ENCODE measurements around the gene DDX43.

The DDX43 gene

DNA sequence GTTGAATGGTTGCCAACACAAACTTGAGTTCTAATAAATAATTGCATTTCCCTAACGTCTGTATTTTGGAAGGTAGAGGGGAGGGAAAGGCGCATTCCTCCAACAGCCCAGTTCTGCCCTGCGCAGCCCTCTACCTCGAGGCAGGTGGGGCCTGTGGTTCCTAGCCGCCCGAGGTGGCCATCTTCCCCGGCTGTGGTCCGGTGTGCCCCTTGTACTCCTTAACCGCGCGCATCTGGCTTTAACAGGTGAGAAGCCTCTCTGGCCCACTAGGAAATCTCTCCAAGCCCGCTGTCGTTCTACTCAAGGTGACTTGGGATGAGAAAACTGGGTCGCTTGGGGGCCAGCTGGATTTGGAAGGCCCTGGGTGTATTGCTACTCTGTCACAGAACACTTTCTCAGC, 30.5 kb upstream of the DDX43 start:
- H3K27ac ChIP-seq (replicated peaks; ENCODE audit: low read length) = no peak overlapping the region
- no peak overlapping the region for H2BK12ac ChIP-seq (ENCODE audit: low read length)
- no CpG with 5 or more reads among the region's 14 CpGs for WGBS, 2 donors (ENCODE audit: extremely low coverage in 2 of 2, insufficient read length in 2 of 2, insufficient replicate concordance in 1 of 2)
- no peaks in the 10 kb centered on the region for H3K36me3 ChIP-seq (replicated peaks in 1 of 2; ENCODE audit: control insufficient read depth in 2 of 2, insufficient read depth in 2 of 2, low read length in 2 of 2)
- no peak overlapping the region for H2BK120ac ChIP-seq (ENCODE audit: low read depth, low read length)
- H3K79me1 ChIP-seq (ENCODE audit: low read depth, low read length) = no peaks in the 10 kb centered on the region
- DNase-seq (ENCODE audit: low spot score) = no peak
- no peak overlapping the region for H3K23ac ChIP-seq (ENCODE audit: low read depth, low read length, poor library complexity)
- H3K27me3 ChIP-seq (ENCODE audit: control insufficient read depth in 3 of 3, insufficient read depth in 3 of 3, low read depth in 1 of 3, low read length in 3 of 3) = no peaks in the 10 kb centered on the region
- H3K4me2 ChIP-seq (ENCODE audit: insufficient read depth, low read length, poor library complexity, severe bottlenecking) = no peak overlapping the region
- no peak overlapping the region for H2AFZ ChIP-seq (ENCODE audit: low read length)
- no peaks in the 10 kb centered on the region for H3K4me1 ChIP-seq (ENCODE audit: control insufficient read depth in 2 of 2, insufficient read depth in 1 of 2, low read depth in 1 of 2, low read length in 2 of 2)
- no peak overlapping the region for H3K14ac ChIP-seq (ENCODE audit: low read length)
- H4K8ac ChIP-seq (ENCODE audit: low read depth, low read length) = no peak overlapping the region
- H2BK15ac ChIP-seq (ENCODE audit: low read length) = no peak overlapping the region
- H3K9me3 ChIP-seq (replicated peaks in 1 of 2; ENCODE audit: control insufficient read depth in 2 of 2, insufficient read depth in 1 of 2, low read depth in 1 of 2, low read length in 2 of 2) = no peaks in the 10 kb centered on the region
- H2AK5ac ChIP-seq (ENCODE audit: low read depth, low read length) = no peak overlapping the region
- H3K9ac ChIP-seq (ENCODE audit: low read depth, low read length, poor library complexity) = no peak overlapping the region
- no peak overlapping the region for H3K18ac ChIP-seq (ENCODE audit: low read length)
- H4K91ac ChIP-seq (ENCODE audit: low read depth, low read length, poor library complexity) = no peak overlapping the region
- H3K4ac ChIP-seq (ENCODE audit: low read length) = no peak overlapping the region
- no peak overlapping the region for H2BK5ac ChIP-seq (ENCODE audit: low read length)
- no peak overlapping the region for H3K4me3 ChIP-seq (ENCODE audit: low read length in 2 of 2)

DNA sequence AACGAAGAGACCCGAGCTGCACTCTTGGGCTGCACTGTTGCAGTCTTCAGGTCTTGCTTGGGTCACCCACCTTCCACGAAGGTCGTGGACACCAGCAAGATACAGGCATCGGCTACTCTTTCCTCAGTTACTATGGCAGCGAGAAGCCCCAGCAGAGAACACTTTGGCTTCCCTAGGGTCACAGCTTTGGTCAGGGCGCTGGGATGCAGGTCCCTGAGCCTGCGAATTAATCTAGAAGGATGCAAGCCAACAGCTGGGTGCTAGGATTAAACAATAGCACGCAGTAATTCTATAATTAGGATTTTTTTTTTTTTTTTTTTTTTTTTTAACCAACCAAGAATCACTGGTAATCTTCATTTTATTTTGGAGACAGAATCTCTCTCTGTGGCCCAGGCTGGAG, 30.1 kb upstream of the DDX43 start:
- no peaks in the 10 kb centered on the region for H3K79me1 ChIP-seq (ENCODE audit: low read depth, low read length)
- no peak overlapping the region for H4K91ac ChIP-seq (ENCODE audit: low read depth, low read length, poor library complexity)
- H2BK12ac ChIP-seq (ENCODE audit: low read length) = no peak overlapping the region
- no peak overlapping the region for H2AFZ ChIP-seq (ENCODE audit: low read length)
- no peak for DNase-seq (ENCODE audit: low spot score)
- no peak overlapping the region for H3K9ac ChIP-seq (ENCODE audit: low read depth, low read length, poor library complexity)
- no peaks in the 10 kb centered on the region for H3K27me3 ChIP-seq (ENCODE audit: control insufficient read depth in 3 of 3, insufficient read depth in 3 of 3, low read depth in 1 of 3, low read length in 3 of 3)
- H3K4ac ChIP-seq (ENCODE audit: low read length) = no peak overlapping the region
- no peak overlapping the region for H3K18ac ChIP-seq (ENCODE audit: low read length)
- no peak overlapping the region for H2BK5ac ChIP-seq (ENCODE audit: low read length)
- no CpG with 5 or more reads among the region's 9 CpGs for WGBS, 2 donors (ENCODE audit: extremely low coverage in 2 of 2, insufficient read length in 2 of 2, insufficient replicate concordance in 1 of 2)
- H2AK5ac ChIP-seq (ENCODE audit: low read depth, low read length) = no peak overlapping the region
- no peaks in the 10 kb centered on the region for H3K9me3 ChIP-seq (replicated peaks in 1 of 2; ENCODE audit: control insufficient read depth in 2 of 2, insufficient read depth in 1 of 2, low read depth in 1 of 2, low read length in 2 of 2)
- H3K23ac ChIP-seq (ENCODE audit: low read depth, low read length, poor library complexity) = no peak overlapping the region
- H3K4me1 ChIP-seq (ENCODE audit: control insufficient read depth in 2 of 2, insufficient read depth in 1 of 2, low read depth in 1 of 2, low read length in 2 of 2) = no peaks in the 10 kb centered on the region
- H3K4me2 ChIP-seq (ENCODE audit: insufficient read depth, low read length, poor library complexity, severe bottlenecking) = no peak overlapping the region
- H4K8ac ChIP-seq (ENCODE audit: low read depth, low read length) = no peak overlapping the region
- no peak overlapping the region for H3K14ac ChIP-seq (ENCODE audit: low read length)
- H3K27ac ChIP-seq (replicated peaks; ENCODE audit: low read length) = no peak overlapping the region
- H3K4me3 ChIP-seq (ENCODE audit: low read length in 2 of 2) = no peak overlapping the region
- H2BK15ac ChIP-seq (ENCODE audit: low read length) = no peak overlapping the region
- H2BK120ac ChIP-seq (ENCODE audit: low read depth, low read length) = no peak overlapping the region
- no peaks in the 10 kb centered on the region for H3K36me3 ChIP-seq (replicated peaks in 1 of 2; ENCODE audit: control insufficient read depth in 2 of 2, insufficient read depth in 2 of 2, low read length in 2 of 2)

- Histone ChIP-seq H3K4me3 (ENCODE audit: low read length in 2 of 2) (peak overlapping the region in 1 of 2 donors; percentile 55), H2AK5ac (ENCODE audit: low read depth, low read length) (no peak overlapping the region), H3K36me3 (replicated peaks in 1 of 2; ENCODE audit: control insufficient read depth in 2 of 2, insufficient read depth in 2 of 2, low read length in 2 of 2) (no peaks in the 10 kb centered on the region), H2BK120ac (ENCODE audit: low read depth, low read length) (no peak overlapping the region), H4K8ac (ENCODE audit: low read depth, low read length) (no peak overlapping the region), H3K18ac (ENCODE audit: low read length) (peak overlapping the region; percentile 7), H3K9me3 (replicated peaks in 1 of 2; ENCODE audit: control insufficient read depth in 2 of 2, insufficient read depth in 1 of 2, low read depth in 1 of 2, low read length in 2 of 2) (peaks cover 0 to 2% of the 10 kb centered on the region in 2 donors), H3K27ac (replicated peaks; ENCODE audit: low read length) (no peak overlapping the region), H3K79me1 (ENCODE audit: low read depth, low read length) (peaks cover 2% of the 10 kb centered on the region), H4K91ac (ENCODE audit: low read depth, low read length, poor library complexity) (no peak overlapping the region), H3K9ac (ENCODE audit: low read depth, low read length, poor library complexity) (no peak overlapping the region), H3K4me1 (ENCODE audit: control insufficient read depth in 2 of 2, insufficient read depth in 1 of 2, low read depth in 1 of 2, low read length in 2 of 2) (no peaks in the 10 kb centered on the region), H2BK5ac (ENCODE audit: low read length) (no peak overlapping the region), H2AFZ (ENCODE audit: low read length) (no peak overlapping the region), H3K23ac (ENCODE audit: low read depth, low read length, poor library complexity) (no peak overlapping the region), H2BK15ac (ENCODE audit: low read length) (no peak overlapping the region), H3K4me2 (ENCODE audit: insufficient read depth, low read length, poor library complexity, severe bottlenecking) (peak overlapping the region; percentile 11), H2BK12ac (ENCODE audit: low read length) (no peak overlapping the region), H3K14ac (ENCODE audit: low read length) (no peak overlapping the region), H3K4ac (ENCODE audit: low read length) (no peak overlapping the region), H3K27me3 (ENCODE audit: control insufficient read depth in 3 of 3, insufficient read depth in 3 of 3, low read depth in 1 of 3, low read length in 3 of 3) (no peaks in the 10 kb centered on the region)
- WGBS, 2 donors (ENCODE audit: extremely low coverage in 2 of 2, insufficient read length in 2 of 2, insufficient replicate concordance in 1 of 2) = no CpG with 5 or more reads among the region's 16 CpGs
- DNase-seq (ENCODE audit: low spot score) = no peak
Measured at GRCh38 chr6:73367761-73368355, 26.8 kb upstream of the DDX43 start.

- Histone ChIP-seq H3K79me1 (ENCODE audit: low read depth, low read length) (peaks cover 2% of the 10 kb centered on the region), H2BK5ac (ENCODE audit: low read length) (no peak overlapping the region), H2BK120ac (ENCODE audit: low read depth, low read length) (no peak overlapping the region), H3K9me3 (replicated peaks in 1 of 2; ENCODE audit: control insufficient read depth in 2 of 2, insufficient read depth in 1 of 2, low read depth in 1 of 2, low read length in 2 of 2) (peaks cover 0 to 2% of the 10 kb centered on the region in 2 donors), H3K9ac (ENCODE audit: low read depth, low read length, poor library complexity) (no peak overlapping the region), H2BK15ac (ENCODE audit: low read length) (no peak overlapping the region), H2AK5ac (ENCODE audit: low read depth, low read length) (no peak overlapping the region), H3K14ac (ENCODE audit: low read length) (no peak overlapping the region), H3K27ac (replicated peaks; ENCODE audit: low read length) (no peak overlapping the region), H4K91ac (ENCODE audit: low read depth, low read length, poor library complexity) (no peak overlapping the region), H3K27me3 (ENCODE audit: control insufficient read depth in 3 of 3, insufficient read depth in 3 of 3, low read depth in 1 of 3, low read length in 3 of 3) (no peaks in the 10 kb centered on the region), H3K4ac (ENCODE audit: low read length) (no peak overlapping the region), H4K8ac (ENCODE audit: low read depth, low read length) (no peak overlapping the region), H2AFZ (ENCODE audit: low read length) (no peak overlapping the region), H3K23ac (ENCODE audit: low read depth, low read length, poor library complexity) (no peak overlapping the region), H3K4me2 (ENCODE audit: insufficient read depth, low read length, poor library complexity, severe bottlenecking) (no peak overlapping the region), H2BK12ac (ENCODE audit: low read length) (no peak overlapping the region), H3K18ac (ENCODE audit: low read length) (no peak overlapping the region), H3K4me3 (ENCODE audit: low read length in 2 of 2) (no peak overlapping the region), H3K36me3 (replicated peaks in 1 of 2; ENCODE audit: control insufficient read depth in 2 of 2, insufficient read depth in 2 of 2, low read length in 2 of 2) (no peaks in the 10 kb centered on the region), H3K4me1 (ENCODE audit: control insufficient read depth in 2 of 2, insufficient read depth in 1 of 2, low read depth in 1 of 2, low read length in 2 of 2) (no peaks in the 10 kb centered on the region)
- no peak for DNase-seq (ENCODE audit: low spot score)
- WGBS, 2 donors (ENCODE audit: extremely low coverage in 2 of 2, insufficient read length in 2 of 2, insufficient replicate concordance in 1 of 2) = no CpG with 5 or more reads among the region's 4 CpGs
Measured at GRCh38 chr6:73368675-73369074, 26.0 kb upstream of the DDX43 start.
